Nucleus accumbens (tissue), 56 donors: ENCODE results near the gene SFXN3.

Source experiments
- DNase-seq, 56 donors: peaks; one replicate each; lab custom pipeline; 2025; lab: John Stamatoyannopoulos, UW

Gene SFXN3

GRCh38 chr10:101065481-101066145 lies 34.6 kb downstream of the SFXN3 start:
- DNase-seq, result no peak

- DNase-seq, result peak in 13 of 56 donors; percentile 1 to 71 (median 22)
Measured at GRCh38 chr10:101066146-101066895, 35.3 kb downstream of the SFXN3 start.

GRCh38 chr10:101066896-101067355 lies 35.9 kb downstream of the SFXN3 start:
- peak in 3 of 56 donors; percentile 21 to 36 (median 22) for DNase-seq

- DNase-seq, result peak in 50 of 56 donors; percentile 6 to 83 (median 46)
Measured at GRCh38 chr10:101067356-101068083, 36.5 kb downstream of the SFXN3 start.

GRCh38 chr10:101069441-101069840 lies 38.4 kb downstream of the SFXN3 start:
- no peak for DNase-seq

- DNase-seq, result no peak
Measured at GRCh38 chr10:101070098-101070497, 39.1 kb downstream of the SFXN3 start.

- DNase-seq, result peak in 29 of 56 donors; percentile 3 to 84 (median 40)
Measured at GRCh38 chr10:101071267-101071884, 40.3 kb downstream of the SFXN3 start.

GRCh38 chr10:101071885-101072433 lies 40.9 kb downstream of the SFXN3 start:
- no peak for DNase-seq

- DNase-seq, result peak in 4 of 56 donors; percentile 16 to 34 (median 27)
Measured at GRCh38 chr10:101072923-101073322, 41.9 kb downstream of the SFXN3 start.

- no peak for DNase-seq
Measured at GRCh38 chr10:101073631-101074030, 42.6 kb downstream of the SFXN3 start.

- peak in 1 of 56 donors; percentile 15 for DNase-seq
Measured at GRCh38 chr10:101075775-101076174, 44.7 kb downstream of the SFXN3 start.

GRCh38 chr10:101076630-101077029 lies 45.6 kb downstream of the SFXN3 start:
- DNase-seq, result no peak

- DNase-seq, result no peak
Measured at GRCh38 chr10:101079874-101080273, 48.8 kb downstream of the SFXN3 start.

- no peak for DNase-seq
Measured at GRCh38 chr10:101080933-101081931, 50.2 kb downstream of the SFXN3 start.

- DNase-seq, result no peak
Measured at GRCh38 chr10:101085846-101086245, 54.8 kb downstream of the SFXN3 start.

- DNase-seq, result no peak
Measured at GRCh38 chr10:101087376-101087775, 56.3 kb downstream of the SFXN3 start.

GRCh38 chr10:101087965-101088364 lies 56.9 kb downstream of the SFXN3 start:
- no peak for DNase-seq

GRCh38 chr10:101089520-101090299 lies 58.7 kb downstream of the SFXN3 start:
- no peak for DNase-seq
